K562 (cell line): Measurements from ENCODE around the gene DIP2C. TPM values are rescaled to one million over a fixed set of nuclear protein-coding genes. Genes with fewer than 3 reads are reported as not detected.

Source experiments
- BRCA1 ChIP-seq, 2 experiments: fragments of 450-650 bp in 1 of 2; sonication (generic) in 1 of 2; formaldehyde crosslinking in 1 of 2; IDR thresholded peaks; 2 replicates each; pipeline versions ENCODE4 v1.5.0 to v1.6.1; 2017 to 2020; ENCODE audit warnings: mild to moderate bottlenecking in 1 of 2, missing genetic modification reagents in 1 of 2
- polyA plus RNA-seq, 8 experiments: library from polyadenylated mRNA; depleted of rRNA in 4 of 8; stranded (reverse) in 5 of 8; unstranded in 3 of 8; fragments of >200 nt; fragmentation: Nextera tagmentation in 2 of 8; fragmentation: Illumina TruSeq in 1 of 8; extraction: Ambion mirVana in 2 of 8; extraction: Trizol in 1 of 8; gene quantifications; 2 replicates each; pipeline versions ENCODE4 v1.2.1 to v1.2.3, GENCODE V29; 2011 to 2014; ENCODE audit warnings: inconsistent platforms in 1 of 8, missing spikeins in 1 of 8
- total RNA-seq, 7 experiments: library from RNA; depleted of rRNA in 6 of 7; stranded (reverse); fragments of >200 nt in 6 of 7; fragmentation: Illumina TruSeq in 2 of 7; extraction: Trizol in 2 of 7; gene quantifications; 2 replicates each; pipeline versions ENCODE4 v1.2.1 to v1.2.3, GENCODE V29; 2011 to 2021; ENCODE audit warnings: low replicate concordance in 1 of 7
- TF ChIP-seq, protein P1 (sequence below): IDR thresholded peaks from 3 replicates; pipeline ENCODE4 v1.6.1; 2011; ENCODE audit warnings: borderline replicate concordance, mild to moderate bottlenecking; ENCODE audit not compliant: insufficient read length, insufficient read depth
- TF ChIP-seq, protein P2 (sequence below), 2 experiments: fragments of 450-650 bp in 1 of 2; sonication (generic) in 1 of 2; formaldehyde crosslinking in 1 of 2; IDR thresholded peaks; 2 replicates each; pipeline versions ENCODE4 v1.7.1 to v1.9.0; 2016 to 2022; ENCODE audit warnings: inconsistent platforms in 1 of 2, mild to moderate bottlenecking in 1 of 2, missing genetic modification reagents in 1 of 2
- TF ChIP-seq, protein P3 (sequence below): sonication (generic); formaldehyde crosslinking; IDR thresholded peaks from 2 replicates; pipeline ENCODE4 v1.8.0; 2023; ENCODE audit warnings: mild to moderate bottlenecking, missing genetic modification reagents

Gene DIP2C
- total and polyA plus RNA-seq, 9 of the 15 experiments (the other 6 are each of a cell fraction or from before 2014, with no cell fraction given) = 0.01 TPM; not detected in 8

DNA sequence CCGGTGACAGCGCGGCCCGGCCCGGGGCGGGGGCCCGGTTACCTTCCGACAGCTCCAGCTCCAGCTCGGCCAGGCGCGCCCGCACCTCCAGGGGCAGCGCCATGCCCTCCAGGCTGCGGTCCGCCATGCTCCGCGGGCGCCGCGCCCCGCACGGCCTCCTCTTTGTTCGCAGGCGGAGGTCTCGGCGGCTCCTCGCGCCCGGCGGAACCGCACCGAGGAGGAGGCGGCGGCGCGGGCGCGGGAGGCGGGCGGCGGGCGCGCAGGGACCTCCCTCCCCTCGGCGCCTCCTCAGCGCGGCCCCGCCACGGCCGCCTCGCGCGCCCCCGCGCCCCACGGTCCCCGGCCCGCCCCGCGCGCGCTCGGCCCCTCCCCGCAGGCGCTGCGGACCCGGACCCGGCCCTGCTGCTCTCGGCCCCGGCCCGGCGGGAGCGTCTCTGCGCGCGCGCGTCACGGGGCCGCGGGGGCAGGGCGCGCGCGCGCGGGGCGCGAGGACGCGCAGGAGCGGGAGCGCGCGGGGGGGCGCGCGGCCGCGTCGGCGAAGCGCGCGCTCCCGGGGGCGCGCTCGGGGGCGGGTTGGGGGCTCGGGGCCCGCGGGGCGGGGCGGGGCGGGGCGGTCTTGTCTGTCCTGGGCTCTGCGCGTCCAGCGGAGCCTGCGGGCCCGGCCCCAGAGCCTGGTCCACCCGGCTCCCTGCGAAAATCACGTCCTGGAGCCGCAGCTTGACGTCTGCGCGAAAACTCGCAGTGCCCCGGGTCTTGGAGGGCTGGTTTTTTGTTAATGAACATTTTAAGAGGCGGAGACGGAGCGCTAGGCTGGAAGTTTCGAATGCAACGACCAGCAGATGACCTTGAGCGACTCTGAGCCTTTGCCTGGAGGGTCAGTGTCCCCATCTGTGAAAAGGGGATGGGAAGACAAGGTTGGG, at the start of gene DIP2C (continued):
- TF ChIP-seq, protein P1, sequence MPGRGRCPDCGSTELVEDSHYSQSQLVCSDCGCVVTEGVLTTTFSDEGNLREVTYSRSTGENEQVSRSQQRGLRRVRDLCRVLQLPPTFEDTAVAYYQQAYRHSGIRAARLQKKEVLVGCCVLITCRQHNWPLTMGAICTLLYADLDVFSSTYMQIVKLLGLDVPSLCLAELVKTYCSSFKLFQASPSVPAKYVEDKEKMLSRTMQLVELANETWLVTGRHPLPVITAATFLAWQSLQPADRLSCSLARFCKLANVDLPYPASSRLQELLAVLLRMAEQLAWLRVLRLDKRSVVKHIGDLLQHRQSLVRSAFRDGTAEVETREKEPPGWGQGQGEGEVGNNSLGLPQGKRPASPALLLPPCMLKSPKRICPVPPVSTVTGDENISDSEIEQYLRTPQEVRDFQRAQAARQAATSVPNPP = no peak
- TF ChIP-seq BRCA1 (IDR thresholded peaks at IDR 0.05) = no peak
- no peak for TF ChIP-seq BRCA1 (CRISPR knock-in tag; IDR thresholded peaks at IDR 0.05)
- TF ChIP-seq, protein P2, sequence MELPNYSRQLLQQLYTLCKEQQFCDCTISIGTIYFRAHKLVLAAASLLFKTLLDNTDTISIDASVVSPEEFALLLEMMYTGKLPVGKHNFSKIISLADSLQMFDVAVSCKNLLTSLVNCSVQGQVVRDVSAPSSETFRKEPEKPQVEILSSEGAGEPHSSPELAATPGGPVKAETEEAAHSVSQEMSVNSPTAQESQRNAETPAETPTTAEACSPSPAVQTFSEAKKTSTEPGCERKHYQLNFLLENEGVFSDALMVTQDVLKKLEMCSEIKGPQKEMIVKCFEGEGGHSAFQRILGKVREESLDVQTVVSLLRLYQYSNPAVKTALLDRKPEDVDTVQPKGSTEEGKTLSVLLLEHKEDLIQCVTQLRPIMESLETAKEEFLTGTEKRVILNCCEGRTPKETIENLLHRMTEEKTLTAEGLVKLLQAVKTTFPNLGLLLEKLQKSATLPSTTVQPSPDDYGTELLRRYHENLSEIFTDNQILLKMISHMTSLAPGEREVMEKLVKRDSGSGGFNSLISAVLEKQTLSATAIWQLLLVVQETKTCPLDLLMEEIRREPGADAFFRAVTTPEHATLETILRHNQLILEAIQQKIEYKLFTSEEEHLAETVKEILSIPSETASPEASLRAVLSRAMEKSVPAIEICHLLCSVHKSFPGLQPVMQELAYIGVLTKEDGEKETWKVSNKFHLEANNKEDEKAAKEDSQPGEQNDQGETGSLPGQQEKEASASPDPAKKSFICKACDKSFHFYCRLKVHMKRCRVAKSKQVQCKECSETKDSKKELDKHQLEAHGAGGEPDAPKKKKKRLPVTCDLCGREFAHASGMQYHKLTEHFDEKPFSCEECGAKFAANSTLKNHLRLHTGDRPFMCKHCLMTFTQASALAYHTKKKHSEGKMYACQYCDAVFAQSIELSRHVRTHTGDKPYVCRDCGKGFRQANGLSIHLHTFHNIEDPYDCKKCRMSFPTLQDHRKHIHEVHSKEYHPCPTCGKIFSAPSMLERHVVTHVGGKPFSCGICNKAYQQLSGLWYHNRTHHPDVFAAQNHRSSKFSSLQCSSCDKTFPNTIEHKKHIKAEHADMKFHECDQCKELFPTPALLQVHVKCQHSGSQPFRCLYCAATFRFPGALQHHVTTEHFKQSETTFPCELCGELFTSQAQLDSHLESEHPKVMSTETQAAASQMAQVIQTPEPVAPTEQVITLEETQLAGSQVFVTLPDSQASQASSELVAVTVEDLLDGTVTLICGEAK (IDR thresholded peaks at IDR 0.05) = no peak
- TF ChIP-seq, protein P2 (CRISPR knock-in tag; IDR thresholded peaks at IDR 0.05) = no peak
- TF ChIP-seq, protein P3, sequence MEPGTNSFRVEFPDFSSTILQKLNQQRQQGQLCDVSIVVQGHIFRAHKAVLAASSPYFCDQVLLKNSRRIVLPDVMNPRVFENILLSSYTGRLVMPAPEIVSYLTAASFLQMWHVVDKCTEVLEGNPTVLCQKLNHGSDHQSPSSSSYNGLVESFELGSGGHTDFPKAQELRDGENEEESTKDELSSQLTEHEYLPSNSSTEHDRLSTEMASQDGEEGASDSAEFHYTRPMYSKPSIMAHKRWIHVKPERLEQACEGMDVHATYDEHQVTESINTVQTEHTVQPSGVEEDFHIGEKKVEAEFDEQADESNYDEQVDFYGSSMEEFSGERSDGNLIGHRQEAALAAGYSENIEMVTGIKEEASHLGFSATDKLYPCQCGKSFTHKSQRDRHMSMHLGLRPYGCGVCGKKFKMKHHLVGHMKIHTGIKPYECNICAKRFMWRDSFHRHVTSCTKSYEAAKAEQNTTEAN (CRISPR knock-in tag) = no peak
